GM04503 (cell line): ENCODE measurements around the gene URB2.
"Not testable (repeated sequence)": the region's sequence is repeated elsewhere in the genome, so short reads cannot be mapped to it uniquely, and the experiment has no call there.

Source experiments
- DNase-seq: peaks from one replicate; pipeline ENCODE4 v3.0.0-alpha.2; 2012; ENCODE audit warnings: low read depth

URB2 gene

DNA sequence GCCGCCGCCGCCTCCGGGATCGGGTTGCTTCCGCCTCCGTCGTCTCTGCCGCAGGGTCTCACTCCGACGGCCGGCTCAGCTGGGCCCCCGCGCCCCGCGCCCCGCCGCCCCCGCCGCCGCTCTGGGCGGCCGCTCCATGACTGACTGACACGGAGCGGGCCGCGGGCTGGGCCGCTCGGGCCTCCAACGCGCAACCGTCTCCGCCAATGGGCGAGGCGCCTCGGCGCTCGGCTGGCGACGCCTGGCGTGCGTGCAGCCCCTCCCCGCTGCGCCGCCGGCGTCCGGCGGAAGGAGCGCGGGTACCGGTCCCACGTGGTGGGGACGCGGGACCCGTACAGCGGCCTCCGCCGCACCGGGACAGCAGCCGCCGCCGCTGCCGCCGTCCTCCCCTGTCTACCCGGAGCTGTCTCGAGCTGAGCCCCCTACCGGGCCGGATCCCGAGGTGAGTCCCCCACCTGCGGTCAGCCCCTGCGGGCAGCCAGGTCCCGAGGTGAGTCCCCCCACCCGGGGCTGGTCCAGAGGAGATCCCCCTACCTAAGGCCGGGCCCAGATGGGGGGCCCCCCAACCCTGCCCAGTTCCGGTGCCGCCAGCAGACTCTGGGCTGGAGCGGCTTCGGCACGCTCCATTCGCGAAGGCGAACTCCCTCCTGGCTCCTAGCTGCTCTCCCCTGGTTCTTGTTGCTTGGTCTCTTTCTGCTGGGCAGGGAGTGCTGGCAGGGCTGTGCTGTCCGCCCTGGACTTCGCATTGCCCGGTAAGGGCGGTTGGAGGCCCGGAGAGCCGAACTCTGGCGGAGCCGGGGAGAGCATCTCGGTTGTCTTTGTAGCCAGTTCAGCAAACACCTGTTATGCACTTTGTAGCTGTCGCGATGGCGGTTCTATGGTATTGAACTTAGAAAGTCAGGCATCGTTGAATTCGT is at the start of gene URB2, which contains the start of gene TAF5L:
Gene URB2, plus strand, starts transcription at position 333 of the 917 bp plus-strand sequence. CDS start 1,387 bp downstream, outside the sequence.
Gene TAF5L, minus strand, starts transcription at position 208 of the 917 bp plus-strand sequence. CDS start 11,640 bp downstream, outside the sequence.
- peak; percentile 39 for DNase-seq

- DNase-seq: no peak
These were observed 47.6 kb upstream of the URB2 start for GRCh38 chr1:229578168-229579058.

- no peak for DNase-seq
These were observed 46.9 kb upstream of the URB2 start for GRCh38 chr1:229579059-229579673.

GRCh38 chr1:229581485-229581884 is 44.6 kb upstream of the URB2 start:
- no peak for DNase-seq

DNA sequence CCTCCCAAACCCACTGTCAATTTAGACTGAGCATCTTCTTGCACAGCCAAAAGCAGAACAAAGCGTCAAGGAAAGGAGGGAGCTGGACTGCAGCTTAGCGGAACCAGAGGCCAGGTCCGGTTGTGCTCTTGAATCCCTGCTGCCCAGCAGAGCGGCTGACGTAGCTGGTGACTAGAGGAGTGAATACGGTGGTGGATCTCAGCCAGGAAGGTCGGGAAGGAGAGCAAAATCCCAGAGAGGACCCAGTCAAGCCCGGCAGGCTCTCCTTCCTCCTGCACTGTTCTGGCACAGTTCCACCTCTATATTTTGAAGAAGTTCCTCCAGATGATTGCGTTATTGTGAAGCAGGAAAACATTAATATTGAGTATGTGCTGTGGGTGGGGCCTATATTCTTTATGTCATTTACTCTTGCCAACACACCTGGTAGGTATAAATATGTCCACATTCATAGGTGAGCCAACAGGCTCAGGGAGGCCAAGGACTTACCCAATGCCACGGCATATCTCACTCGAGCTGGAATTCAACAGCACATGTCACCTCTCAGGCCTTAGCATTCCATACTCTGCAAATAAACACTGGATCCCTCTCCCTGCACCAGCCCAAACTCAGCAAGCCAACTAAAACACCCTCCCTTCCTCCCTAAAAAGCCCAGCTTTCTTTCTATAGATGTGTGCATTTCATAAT is 43.9 kb upstream of the URB2 start:
- no peak for DNase-seq

- DNase-seq: no peak
These were observed 43.3 kb upstream of the URB2 start for GRCh38 chr1:229582715-229583114.

DNA sequence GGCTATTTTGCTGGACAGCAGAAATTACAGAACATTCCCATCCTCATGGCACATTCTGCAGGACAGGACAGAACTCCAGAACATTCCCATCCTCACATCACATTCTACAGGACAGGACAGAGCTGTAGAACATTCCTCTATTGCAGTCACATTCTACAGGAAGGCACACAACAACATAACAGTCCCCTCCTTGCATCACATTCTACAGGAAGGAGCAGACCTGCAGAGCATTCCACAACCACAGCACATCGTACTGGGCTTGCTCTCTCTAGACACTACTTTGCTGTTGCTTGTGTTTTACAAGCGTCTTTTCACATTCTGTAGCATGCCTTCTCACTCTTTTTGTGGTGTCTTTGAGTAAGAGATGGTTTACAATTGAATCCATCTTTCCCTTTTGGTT is 40.7 kb upstream of the URB2 start:
- DNase-seq: no peak

DNA sequence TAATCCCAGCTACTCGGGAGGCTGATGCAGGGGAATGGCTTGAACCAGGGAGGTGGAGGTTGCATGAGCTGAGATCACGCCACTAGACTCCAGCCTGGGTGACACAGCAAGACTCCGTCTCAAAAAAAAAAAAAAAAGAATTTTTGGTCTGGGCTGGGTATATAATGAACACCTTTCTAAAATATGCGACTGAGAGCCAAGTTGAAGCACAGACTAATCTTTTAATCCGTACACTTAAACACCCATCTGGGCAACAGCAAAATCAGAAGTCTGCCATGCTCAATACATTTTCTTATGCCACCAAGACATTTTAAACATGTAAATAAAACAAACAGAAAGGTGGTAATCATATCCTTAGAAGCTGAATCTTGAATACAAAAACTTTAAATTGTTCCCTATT is 35.9 kb upstream of the URB2 start:
- DNase-seq: no peak

DNA sequence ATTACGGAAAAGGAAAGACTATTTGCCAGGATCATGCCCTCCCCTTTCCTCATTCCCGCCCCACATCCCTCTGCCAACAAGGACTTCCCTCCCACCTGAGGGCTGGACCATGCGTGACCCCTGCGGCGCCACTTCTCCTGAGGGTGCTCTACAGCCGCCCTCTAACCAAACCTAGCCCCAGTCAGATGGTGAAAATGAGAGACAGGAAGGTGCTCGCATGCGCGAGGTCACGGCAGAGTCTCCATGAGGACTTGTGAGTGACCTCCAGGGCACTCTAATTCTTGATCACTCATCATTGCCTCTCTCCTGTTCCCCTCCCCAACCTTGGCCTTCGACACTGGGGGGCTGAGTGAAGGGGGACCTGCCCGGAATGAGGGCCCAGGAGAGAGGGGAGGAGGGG is 32.2 kb upstream of the URB2 start:
- no peak for DNase-seq

- DNase-seq: no peak
These were observed 31.6 kb upstream of the URB2 start for GRCh38 chr1:229594227-229595008.

DNA sequence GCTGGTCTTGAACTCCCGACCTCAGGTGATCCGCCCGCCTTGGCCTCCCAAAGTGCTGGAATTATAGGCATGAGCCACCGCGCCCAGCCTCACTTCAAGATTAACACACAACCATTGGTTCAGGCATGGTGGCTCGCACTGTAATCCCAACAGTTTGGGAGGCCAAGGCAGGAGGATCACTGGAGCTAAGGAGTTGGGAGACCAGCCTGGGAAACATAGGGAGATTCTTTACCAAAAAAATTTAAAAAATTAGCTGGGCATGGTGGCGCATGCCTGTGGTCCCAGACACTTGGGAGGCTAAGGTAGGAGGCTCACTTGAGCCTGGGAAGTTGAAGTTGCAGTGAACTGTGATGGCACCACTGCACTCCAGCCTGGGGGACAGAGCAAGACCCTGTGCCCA is 30.2 kb upstream of the URB2 start:
- not testable (repeated sequence) for DNase-seq

DNA sequence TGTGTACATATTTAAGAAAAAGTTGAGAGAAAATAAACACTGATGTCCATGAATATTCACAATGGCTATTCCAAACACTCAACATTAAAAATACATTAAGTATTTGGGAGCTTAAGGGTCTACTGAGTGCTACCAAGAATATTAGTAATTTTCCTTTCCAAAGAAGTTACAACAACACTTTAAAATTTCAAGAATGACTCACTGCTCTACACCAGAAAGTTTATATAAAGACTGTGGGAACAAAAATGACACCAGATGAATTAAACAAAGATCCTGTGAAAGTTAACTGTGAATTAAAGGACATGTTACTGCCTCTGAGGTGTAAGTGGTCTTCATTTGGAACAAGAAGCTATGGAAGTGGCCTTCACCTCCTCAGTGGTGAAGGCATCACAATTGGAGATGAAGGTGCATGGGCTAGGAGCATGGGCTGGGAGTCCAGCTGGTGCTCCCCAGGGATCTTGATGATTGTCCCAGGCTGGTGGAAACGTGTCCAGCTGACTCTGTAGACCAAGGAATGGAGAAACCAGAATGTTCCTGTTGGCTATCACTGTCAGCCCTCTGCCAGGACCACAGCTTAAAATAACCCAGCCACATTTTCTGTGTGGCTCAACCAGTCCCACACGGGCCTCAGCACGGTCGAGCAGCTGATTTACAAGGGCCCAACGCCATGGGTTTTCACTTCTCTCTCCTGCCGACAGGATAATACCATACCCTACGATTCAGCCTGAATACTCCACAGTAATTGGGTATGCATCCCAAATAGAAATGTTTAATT is 28.9 kb upstream of the URB2 start:
- peak; percentile 70 for DNase-seq

DNA sequence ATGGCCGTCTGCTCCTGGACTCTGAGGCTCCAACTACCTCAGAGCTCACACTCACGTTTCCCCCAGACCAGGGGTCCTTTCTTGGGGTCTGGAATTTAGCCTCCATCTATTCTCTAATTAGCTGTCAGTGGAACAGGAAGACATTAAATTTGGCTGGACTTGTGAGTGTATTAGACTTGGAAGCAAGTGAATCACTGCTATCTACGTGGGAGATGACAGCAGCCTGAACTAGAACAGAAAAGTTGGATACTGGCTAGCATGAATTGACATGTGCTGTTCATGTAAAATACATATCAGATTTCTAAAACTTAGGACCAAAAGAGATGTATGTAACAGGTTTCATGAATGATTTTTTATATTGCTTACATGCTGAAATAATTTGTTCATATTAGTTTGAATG is 28.2 kb upstream of the URB2 start:
- DNase-seq: no peak

GRCh38 chr1:229599218-229599954 is 26.7 kb upstream of the URB2 start:
- DNase-seq: no peak

DNA sequence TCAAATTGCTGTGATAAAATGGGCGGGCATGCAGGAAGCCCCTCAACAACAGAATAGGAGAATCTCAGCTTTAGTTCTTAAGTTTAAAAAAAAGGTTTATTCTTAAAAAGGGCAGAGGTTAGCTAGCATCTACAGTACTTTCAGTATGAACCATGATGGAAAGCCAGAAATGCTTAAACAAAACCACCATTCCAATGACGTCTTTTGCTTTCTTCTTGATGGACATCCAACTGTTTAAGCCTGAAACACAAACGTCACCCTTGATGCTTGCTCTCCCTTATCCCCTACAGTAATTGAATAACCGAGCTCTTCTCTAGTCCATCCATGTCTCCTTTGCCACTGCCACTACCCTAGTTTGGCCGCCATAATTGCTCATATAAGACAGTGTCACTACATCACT is 25.8 kb upstream of the URB2 start:
- no peak for DNase-seq

- DNase-seq: no peak
These were observed 22.6 kb upstream of the URB2 start for GRCh38 chr1:229603371-229604005.

GRCh38 chr1:229607370-229607769 is 18.7 kb upstream of the URB2 start:
- no peak for DNase-seq

- no peak for DNase-seq
These were observed 17.5 kb upstream of the URB2 start for GRCh38 chr1:229608590-229608989.

DNA sequence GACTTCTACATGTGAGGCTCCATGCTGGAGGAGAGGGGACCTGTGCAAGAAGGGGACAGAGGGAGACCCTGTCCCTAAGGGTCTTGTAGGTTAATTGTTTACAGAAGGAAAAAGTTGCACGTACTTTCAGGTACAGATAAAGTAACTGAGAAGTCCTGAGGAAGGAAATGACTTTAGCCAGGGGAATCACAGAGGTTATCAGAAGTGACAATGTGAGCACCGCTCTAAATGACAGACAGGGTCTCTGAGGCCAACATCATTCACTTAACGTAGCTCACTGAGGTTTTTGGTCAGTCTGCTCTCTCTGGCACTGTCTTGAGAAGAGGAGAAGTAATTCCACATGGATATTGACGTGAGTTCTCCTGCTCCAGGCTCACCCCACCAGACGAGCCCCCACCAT is 12.1 kb upstream of the URB2 start:
- DNase-seq: no peak
